Mesangial cell (primary cell): Measurements from ENCODE around the gene CHCHD3. TPM values are rescaled to one million over a fixed set of nuclear protein-coding genes. Genes with fewer than 3 reads are reported as not detected.

Source experiments
- total RNA-seq: library from RNA; depleted of rRNA; stranded (reverse); fragments of >200 nt; gene quantifications from 2 replicates; pipeline ENCODE4 v1.2.3, GENCODE V29; 2015

The CHCHD3 gene
- 34.5 and 66.0 TPM in 2 replicates for total RNA-seq

GRCh38 chr7:133081599-133082389, at the start of gene CHCHD3:
CHCHD3 (minus strand) TSS chr7:133082090; CDS start chr7:133081937, 153 bp downstream.

Other genes with a start within 250 kb of the CHCHD3 start
- gene EXOC4, start 171.0 kb upstream of the CHCHD3 start, total RNA-seq = 27.5 and 57.6 TPM in 2 replicates